Smooth muscle cell (in vitro differentiated cells): ENCODE data around the gene KRT38. TPM values are rescaled to one million over a fixed set of nuclear protein-coding genes. Genes with fewer than 3 reads are reported as not detected.
"Not testable (repeated sequence)": the region's sequence is repeated elsewhere in the genome, so short reads cannot be mapped to it uniquely, and the experiment has no call there.

ENCODE experiments used
- DNase-seq: peaks from one replicate; lab custom pipeline; 2025; ENCODE audit not compliant: unreplicated experiment; lab: John Stamatoyannopoulos, UW
- H2AFZ ChIP-seq: fragments of 200-600 bp; sonication (generic); 2 replicates; pipeline ENCODE4 v1.6.0; 2016; ENCODE audit warnings: antibody characterized with exemption, low read depth, mild to moderate bottlenecking
- H3F3A ChIP-seq: fragments of 200-600 bp; sonication (generic); 2 replicates; pipeline ENCODE4 v1.6.0; 2017; ENCODE audit warnings: antibody characterized with exemption, low read depth
- H3K27ac ChIP-seq: fragments of 200-600 bp; sonication (generic); 2 replicates; pipeline ENCODE4 v1.5.1; 2016; ENCODE audit warnings: low read depth, mild to moderate bottlenecking
- H3K27me3 ChIP-seq: fragments of 200-600 bp; sonication (generic); 2 replicates; pipeline ENCODE4 v1.6.1; 2016; ENCODE audit warnings: low read depth, mild to moderate bottlenecking
- H3K36me3 ChIP-seq: fragments of 200-600 bp; sonication (generic); 2 replicates; pipeline ENCODE4 v1.5.1; 2016; ENCODE audit warnings: low read depth
- H3K4me1 ChIP-seq: fragments of 200-600 bp; sonication (generic); 2 replicates; pipeline ENCODE4 v1.5.1; 2016; ENCODE audit warnings: low read depth
- H3K4me2 ChIP-seq: fragments of 200-600 bp; sonication (generic); 2 replicates; pipeline ENCODE4 v1.6.0; 2016; ENCODE audit warnings: mild to moderate bottlenecking
- H3K4me3 ChIP-seq: fragments of 200-600 bp; sonication (generic); 2 replicates; pipeline ENCODE4 v1.5.1; 2016; ENCODE audit warnings: mild to moderate bottlenecking
- H3K79me2 ChIP-seq: fragments of 200-600 bp; sonication (generic); 2 replicates; pipeline ENCODE4 v1.6.0; 2016; ENCODE audit warnings: low read depth, mild to moderate bottlenecking
- H3K9ac ChIP-seq: fragments of 200-600 bp; sonication (generic); 2 replicates; pipeline ENCODE4 v1.6.0; 2016; ENCODE audit warnings: low read depth
- H3K9me3 ChIP-seq: fragments of 200-600 bp; sonication (generic); replicated peaks from 2 replicates; pipeline ENCODE4 v1.5.1; 2016; ENCODE audit warnings: low read depth
- H4K20me1 ChIP-seq: fragments of 200-600 bp; sonication (generic); 2 replicates; pipeline ENCODE4 v1.6.0; 2016; ENCODE audit warnings: low read depth
- WGBS: methylation state at CpG from one replicate; pipeline ENCODE4 v1.1.7; 2016; ENCODE audit warnings: low lambda C conversion rate; 5-methylcytosine and 5-hydroxymethylcytosine counted together
- polyA plus RNA-seq: library from polyadenylated mRNA; unstranded; fragments of >200 nt; fragmentation: Nextera tagmentation; extraction: Ambion mirVana; gene quantifications from 2 replicates; pipeline ENCODE4 v1.2.1, GENCODE V29; 2016
- total RNA-seq: library from RNA; depleted of rRNA; stranded (reverse); fragments of >200 nt; gene quantifications from 2 replicates; pipeline ENCODE4 v1.2.3, GENCODE V29; 2014
- TF ChIP-seq, protein P1 (sequence below): fragments of 200-600 bp; sonication (generic); IDR thresholded peaks from 2 replicates; pipeline ENCODE4 v1.5.1; 2017; ENCODE audit warnings: borderline replicate concordance, mild to moderate bottlenecking, antibody characterized with exemption; ENCODE audit not compliant: insufficient read depth, poor library complexity, severe bottlenecking

Gene KRT38
- total and polyA plus RNA-seq, 2 experiments from 2014 or later, result not detected

DNA sequence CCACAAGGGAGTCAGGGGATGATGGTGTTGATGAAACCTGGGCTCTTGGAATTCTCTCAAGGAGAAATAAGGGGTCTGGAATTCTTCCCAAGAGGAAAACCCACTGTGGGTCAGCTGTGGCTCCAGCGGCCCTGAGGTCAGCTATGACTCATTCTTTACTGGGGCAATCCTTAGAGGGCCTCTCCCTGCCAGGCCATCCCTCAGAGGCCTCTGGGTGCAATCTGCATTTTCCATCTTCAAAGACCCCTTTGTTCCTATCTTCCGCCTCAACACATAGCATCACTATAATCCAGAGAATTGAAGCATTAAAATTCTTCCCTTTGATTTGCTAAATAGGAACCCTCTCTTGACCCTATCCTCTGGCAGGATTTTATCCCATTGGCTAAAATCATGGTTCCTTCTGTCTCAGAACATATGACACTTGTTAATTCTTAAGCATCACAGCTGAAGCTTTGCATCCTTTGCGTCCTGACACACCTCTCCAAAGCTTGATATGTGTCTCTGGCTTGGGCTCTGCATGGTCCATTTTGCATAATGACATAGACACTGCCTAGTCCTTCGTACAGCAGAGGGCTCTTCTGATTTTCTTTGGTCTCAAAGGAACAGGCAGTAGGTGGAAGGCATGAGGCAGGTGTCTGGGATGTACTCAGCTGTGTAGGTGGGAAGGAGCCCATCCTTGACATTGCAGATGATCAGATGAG lies 12.0 kb downstream of the KRT38 start:
- no peak for DNase-seq

DNA sequence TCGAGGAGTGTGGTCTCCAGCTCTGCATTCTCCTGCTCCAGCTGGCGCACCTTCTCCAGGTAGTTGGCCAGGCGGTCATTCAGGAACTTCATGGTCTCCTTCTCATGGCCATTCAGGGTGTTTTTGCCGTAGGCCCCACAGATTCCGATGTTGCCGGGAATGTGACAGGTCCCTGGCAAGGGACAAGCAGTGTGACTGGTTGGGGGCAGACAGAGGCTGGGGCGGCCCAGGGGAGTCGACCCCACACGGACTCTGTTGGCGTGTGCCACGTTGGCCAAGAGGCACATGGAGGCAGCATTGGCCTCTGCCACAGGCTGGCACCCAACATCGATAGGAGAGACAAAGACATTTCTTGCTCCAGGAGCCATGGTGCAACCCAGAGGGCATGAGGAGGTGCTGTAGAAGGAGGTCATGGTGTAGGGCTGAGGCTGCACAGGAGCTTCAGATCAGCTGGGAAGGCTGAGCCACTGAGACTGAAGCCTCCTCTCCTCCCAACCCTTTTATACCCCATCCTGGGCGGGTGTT lies 16.6 kb downstream of the KRT38 start, which contains the start of gene KRT37:
Gene KRT37 (minus strand): TSS at position 475 of the 525 bp plus-strand sequence. CDS start 62 bp downstream, at position 413.
- H3F3A ChIP-seq, result no peaks in the 10 kb centered on the region
- WGBS, result 97% methylated on average over 13 of the region's 13 CpGs
- no peak within 1 kb of the TSS for H3K4me3 ChIP-seq

More for the DNA sequence above, 12.0 kb downstream of the KRT38 start:
- Histone ChIP-seq H3K4me1 (no peaks in the 10 kb centered on the region), H3F3A (no peaks in the 10 kb centered on the region), H3K4me3 (no peak overlapping the region), H3K27me3 (no peaks in the 10 kb centered on the region), H3K36me3 (no peaks in the 10 kb centered on the region), H3K79me2 (no peaks in the 10 kb centered on the region), H3K4me2 (no peak overlapping the region), H4K20me1 (no peaks in the 10 kb centered on the region), H3K9me3 (no peaks in the 10 kb centered on the region), H2AFZ (no peak overlapping the region), H3K9ac (no peak overlapping the region), H3K27ac (no peak overlapping the region)
- TF ChIP-seq, protein P1, sequence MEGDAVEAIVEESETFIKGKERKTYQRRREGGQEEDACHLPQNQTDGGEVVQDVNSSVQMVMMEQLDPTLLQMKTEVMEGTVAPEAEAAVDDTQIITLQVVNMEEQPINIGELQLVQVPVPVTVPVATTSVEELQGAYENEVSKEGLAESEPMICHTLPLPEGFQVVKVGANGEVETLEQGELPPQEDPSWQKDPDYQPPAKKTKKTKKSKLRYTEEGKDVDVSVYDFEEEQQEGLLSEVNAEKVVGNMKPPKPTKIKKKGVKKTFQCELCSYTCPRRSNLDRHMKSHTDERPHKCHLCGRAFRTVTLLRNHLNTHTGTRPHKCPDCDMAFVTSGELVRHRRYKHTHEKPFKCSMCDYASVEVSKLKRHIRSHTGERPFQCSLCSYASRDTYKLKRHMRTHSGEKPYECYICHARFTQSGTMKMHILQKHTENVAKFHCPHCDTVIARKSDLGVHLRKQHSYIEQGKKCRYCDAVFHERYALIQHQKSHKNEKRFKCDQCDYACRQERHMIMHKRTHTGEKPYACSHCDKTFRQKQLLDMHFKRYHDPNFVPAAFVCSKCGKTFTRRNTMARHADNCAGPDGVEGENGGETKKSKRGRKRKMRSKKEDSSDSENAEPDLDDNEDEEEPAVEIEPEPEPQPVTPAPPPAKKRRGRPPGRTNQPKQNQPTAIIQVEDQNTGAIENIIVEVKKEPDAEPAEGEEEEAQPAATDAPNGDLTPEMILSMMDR, result no peak
- WGBS, result 45% methylated on average over 4 of the region's 4 CpGs

DNA sequence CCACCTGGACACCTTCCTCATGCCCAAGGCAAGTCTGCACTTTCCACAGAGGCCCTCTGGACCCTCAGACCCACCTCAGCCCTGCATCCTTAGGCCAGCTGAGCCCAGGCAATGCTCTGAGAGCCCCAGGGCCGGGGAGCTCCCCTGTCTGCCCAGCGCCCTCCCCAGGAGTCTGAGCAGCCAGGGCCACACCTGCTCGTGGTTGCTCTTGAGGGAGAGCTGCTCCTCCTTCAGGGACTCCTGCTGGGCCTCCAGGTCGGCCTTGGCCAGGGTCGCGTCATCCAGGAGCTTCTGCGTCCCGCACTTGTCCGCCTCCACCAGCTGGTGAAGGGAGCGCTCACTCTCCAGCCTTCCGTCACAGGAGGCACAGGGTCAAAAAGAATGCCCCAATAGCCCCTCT lies 18.2 kb downstream of the KRT38 start:
- H3K4me2 ChIP-seq, H3F3A ChIP-seq, H3K9me3 ChIP-seq, H3K27ac ChIP-seq, H3K9ac ChIP-seq, H3K79me2 ChIP-seq, H2AFZ ChIP-seq, H3K36me3 ChIP-seq, H4K20me1 ChIP-seq, H3K27me3 ChIP-seq, H3K4me3 ChIP-seq, H3K4me1 ChIP-seq, DNase-seq: not testable (repeated sequence)
- 97% methylated on average over 11 of the region's 11 CpGs for WGBS

More for the DNA sequence above, 16.6 kb downstream of the KRT38 start, which contains the start of gene KRT37:
- no peak for DNase-seq
- no peak within 1 kb of the TSS for H3K4me2 ChIP-seq
- H3K79me2 ChIP-seq, result no peaks in the 10 kb centered on the region
- H3K4me1 ChIP-seq, result no peaks in the 10 kb centered on the region
- no peak within 1 kb of the TSS for H2AFZ ChIP-seq
- no peak within 1 kb of the TSS for H3K9ac ChIP-seq
- no peaks in the 10 kb centered on the region for H3K36me3 ChIP-seq
- no peaks in the 10 kb centered on the region for H4K20me1 ChIP-seq
- H3K27me3 ChIP-seq, result no peaks in the 10 kb centered on the region
- no peaks in the 10 kb centered on the region for H3K9me3 ChIP-seq
- TF ChIP-seq, protein P1, result no peak
- H3K27ac ChIP-seq, result no peak within 1 kb of the TSS

DNA sequence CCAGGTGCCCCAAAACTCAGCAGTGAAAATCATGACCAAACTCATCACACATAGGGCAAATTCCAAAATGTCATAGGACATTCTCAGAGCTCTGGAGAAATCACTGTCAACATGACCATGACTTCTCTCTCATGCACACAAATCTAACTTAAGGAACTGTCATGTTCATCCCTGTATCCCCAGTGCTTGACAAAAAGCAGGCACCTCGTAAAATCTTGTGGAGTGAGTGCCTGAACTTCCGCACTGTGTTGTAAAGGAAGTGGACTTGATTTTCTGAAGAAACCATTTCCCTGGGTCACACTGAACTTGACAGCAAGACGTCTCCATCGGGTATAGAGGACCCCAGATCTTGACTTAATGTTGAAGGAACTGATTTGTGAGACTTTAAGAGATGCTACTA lies 19.2 kb downstream of the KRT38 start:
- H4K20me1 ChIP-seq, result no peaks in the 10 kb centered on the region
- no peaks in the 10 kb centered on the region for H3K79me2 ChIP-seq
- H3K4me1 ChIP-seq, result no peaks in the 10 kb centered on the region
- no peak overlapping the region for H2AFZ ChIP-seq
- H3K4me2 ChIP-seq, result peak overlapping the region; percentile 29
- DNase-seq, result no peak
- H3K4me3 ChIP-seq, result no peak overlapping the region
- no peak overlapping the region for H3K9ac ChIP-seq
- H3K9me3 ChIP-seq, result no peaks in the 10 kb centered on the region
- no peaks in the 10 kb centered on the region for H3F3A ChIP-seq
- H3K27ac ChIP-seq, result peak overlapping the region; percentile 26
- H3K27me3 ChIP-seq, result no peaks in the 10 kb centered on the region
- TF ChIP-seq, protein P1, result no peak
- WGBS, result 33% methylated on average over 4 of the region's 4 CpGs
- H3K36me3 ChIP-seq, result no peaks in the 10 kb centered on the region
